Natural killer cell (primary cell): ENCODE results near the gene HEPACAM. TPM values are rescaled to one million over a fixed set of nuclear protein-coding genes. Genes with fewer than 3 reads are reported as not detected.
A peak's percentile ranks its signal among the peaks of the same experiment; 100 is the strongest.

ENCODE experiments used
- ATAC-seq, 3 donors: fragments of 150-1000 bp in 2 of 3; fragments of 200-7000 bp in 1 of 3; cut with Tn5 transposase; 1 replicate in 1 of 3; 2 replicates in 2 of 3; pipeline ENCODE4 v1.10.0; 2021; ENCODE audit warnings: mild to moderate bottlenecking in 2 of 3, moderate library complexity in 2 of 3
- DNase-seq, 2 donors: peaks; one replicate each; pipeline versions ENCODE4 v3.0.0 to v3.0.0-alpha.2; 2013 to 2021; ENCODE audit warnings: mixed read lengths in 1 of 2
- H3K27ac ChIP-seq: one replicate; pipeline ENCODE4 v1.5.1; 2013; ENCODE audit warnings: mild to moderate bottlenecking, low read length
- H3K27me3 ChIP-seq: one replicate; pipeline ENCODE4 v1.6.1; 2013; ENCODE audit warnings: low read length; ENCODE audit not compliant: control insufficient read depth, insufficient read depth
- H3K36me3 ChIP-seq: one replicate; pipeline ENCODE4 v1.6.1; 2013; ENCODE audit warnings: low read length; ENCODE audit not compliant: control insufficient read depth, insufficient read depth
- H3K4me1 ChIP-seq: one replicate; pipeline ENCODE4 v1.6.1; 2013; ENCODE audit warnings: low read length; ENCODE audit not compliant: control insufficient read depth, insufficient read depth
- H3K4me3 ChIP-seq: one replicate; pipeline ENCODE4 v1.5.1; 2013; ENCODE audit warnings: low read length
- H3K9me3 ChIP-seq: one replicate; pipeline ENCODE4 v1.6.1; 2013; ENCODE audit warnings: low read length; ENCODE audit not compliant: control insufficient read depth, insufficient read depth
- H3K27ac Mint-ChIP-seq, 2 donors: one replicate each; pipeline ENCODE4 v1.8.0; 2022; ENCODE audit warnings: mild to moderate bottlenecking in 2 of 2, mixed read lengths in 2 of 2, moderate library complexity in 1 of 2
- H3K27me3 Mint-ChIP-seq, 2 donors: one replicate each; pipeline ENCODE4 v1.8.0; 2022; ENCODE audit warnings: low read depth in 2 of 2, mixed read lengths in 2 of 2
- H3K36me3 Mint-ChIP-seq: one replicate; pipeline ENCODE4 v1.8.0; 2022; ENCODE audit warnings: mixed read lengths
- H3K4me1 Mint-ChIP-seq, 2 donors: one replicate each; pipeline ENCODE4 v1.8.0; 2022; ENCODE audit warnings: mixed read lengths in 2 of 2
- H3K4me3 Mint-ChIP-seq: one replicate; pipeline ENCODE4 v1.8.0; 2022; ENCODE audit warnings: mild to moderate bottlenecking, moderate library complexity, mixed read lengths
- H3K9me3 Mint-ChIP-seq, 2 donors: one replicate each; pipeline ENCODE4 v1.8.0; 2022; ENCODE audit warnings: mixed read lengths in 2 of 2
- CTCF ChIP-seq: fragments of 200-600 bp; IDR thresholded peaks from one replicate; pipeline ENCODE4 v1.8.0; 2022; ENCODE audit warnings: antibody characterized with exemption
- WGBS: methylation state at CpG from one replicate; pipeline ENCODE4 v1.1.7; 2013; ENCODE audit warnings: missing lambda C conversion rate; ENCODE audit not compliant: insufficient coverage; 5-methylcytosine and 5-hydroxymethylcytosine counted together
- intact Hi-C: fragments of 100-400 bp; cut with micrococcal nuclease; formaldehyde crosslinking; loops from one replicate; pipeline ENCODE4 v1.14.2; 2022
- total RNA-seq, 4 donors: library from RNA; stranded (reverse); fragments of 120-200 nt in 1 of 4; gene quantifications; one replicate each; pipeline versions ENCODE4 v1.2.3 to v1.2.4, GENCODE V29; 2013 to 2022

Gene HEPACAM
- total RNA-seq, 3 donors from 2014 or later (not counting 1 experiment from before 2014, with no cell fraction given), result not detected

- intact Hi-C loops, result no loop called here
- peak in 1 of 2 donors; percentile 36 for DNase-seq
Measured at GRCh38 chr11:124915541-124916369, 20.1 kb downstream of the HEPACAM start.

GRCh38 chr11:124902616-124903015 lies 33.2 kb downstream of the HEPACAM start:
- Mint-ChIP-seq H3K4me1 (peaks cover 0 to 4% of the 10 kb centered on the region in 2 donors), H3K27me3 (peaks cover 34 to 45% of the 10 kb centered on the region in 2 donors), H3K36me3 (no peaks in the 10 kb centered on the region), H3K27ac (no peak overlapping the region), H3K9me3 (no peaks in the 10 kb centered on the region), H3K4me3 (no peak overlapping the region)
- no peak for TF ChIP-seq CTCF
- Histone ChIP-seq H3K9me3 (no peaks in the 10 kb centered on the region), H3K36me3 (no peaks in the 10 kb centered on the region), H3K27me3 (peaks cover 5% of the 10 kb centered on the region), H3K27ac (no peak overlapping the region), H3K4me3 (no peak overlapping the region), H3K4me1 (peaks cover 3% of the 10 kb centered on the region)
- WGBS, result no CpG with 5 or more reads among the region's 1 CpG
- ATAC-seq, result no peak
- DNase-seq, result no peak
- intact Hi-C loops, result no loop called here

More at GRCh38 chr11:124915541-124916369, 20.1 kb downstream of the HEPACAM start:
- Histone ChIP-seq H3K4me1 (peaks cover 7% of the 10 kb centered on the region), H3K36me3 (no peaks in the 10 kb centered on the region), H3K4me3 (no peak overlapping the region), H3K27ac (no peak overlapping the region), H3K9me3 (peaks cover 5% of the 10 kb centered on the region), H3K27me3 (no peaks in the 10 kb centered on the region)
- TF ChIP-seq CTCF, result no peak
- Mint-ChIP-seq H3K4me1 (no peaks in the 10 kb centered on the region), H3K9me3 (no peaks in the 10 kb centered on the region), H3K27me3 (peaks cover 8 to 30% of the 10 kb centered on the region in 2 donors), H3K4me3 (no peak overlapping the region), H3K27ac (no peak overlapping the region), H3K36me3 (peaks cover 9% of the 10 kb centered on the region)
- ATAC-seq, result no peak
- 79% methylated on average over 3 of the region's 3 CpGs for WGBS

- no peak for TF ChIP-seq CTCF
- intact Hi-C loops, result no loop called here
- Mint-ChIP-seq H3K27me3 (peaks cover 28 to 45% of the 10 kb centered on the region in 2 donors), H3K36me3 (no peaks in the 10 kb centered on the region), H3K4me3 (no peak overlapping the region), H3K27ac (no peak overlapping the region), H3K4me1 (peaks cover 0 to 9% of the 10 kb centered on the region in 2 donors), H3K9me3 (no peaks in the 10 kb centered on the region)
- H3K27ac ChIP-seq, result no peak overlapping the region
- H3K36me3 ChIP-seq, result no peaks in the 10 kb centered on the region
- ATAC-seq (no peak), DNase-seq (no peak)
- H3K4me1 ChIP-seq, result peaks cover 5% of the 10 kb centered on the region
- peaks cover 5% of the 10 kb centered on the region for H3K27me3 ChIP-seq
- H3K4me3 ChIP-seq, result no peak overlapping the region
- WGBS, result 90% methylated on average over 5 of the region's 5 CpGs
- H3K9me3 ChIP-seq, result no peaks in the 10 kb centered on the region
Measured at GRCh38 chr11:124900464-124900863, 35.4 kb downstream of the HEPACAM start.
